Measurements from ENCODE around the gene OGFR. TPM values are rescaled to one million over a fixed set of nuclear protein-coding genes. Genes with fewer than 3 reads are reported as not detected.
A peak's percentile ranks its signal among the peaks of the same experiment; 100 is the strongest.

Gene OGFR
- total RNA-seq, 1 donor from 2014 or later: 29.1 TPM

DNA sequence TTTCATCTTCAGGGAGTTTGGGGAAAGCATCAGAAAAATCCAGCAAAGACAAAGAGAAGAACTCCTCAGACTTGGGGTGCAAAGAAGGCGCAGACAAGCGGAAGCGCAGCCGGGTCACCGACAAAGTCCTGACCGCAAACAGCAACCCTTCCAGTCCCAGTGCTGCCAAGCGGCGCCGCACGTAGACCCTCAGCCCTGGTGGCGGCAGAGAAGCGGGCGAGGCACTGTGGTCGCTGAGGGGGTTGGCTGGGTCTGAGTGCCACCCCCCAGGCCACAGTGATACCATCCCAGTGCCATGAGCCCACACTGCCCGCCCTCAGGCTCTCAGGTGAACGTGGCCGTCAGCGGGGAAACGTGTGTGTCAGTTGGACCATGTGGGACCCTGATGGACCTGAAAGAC lies 5.2 kb upstream of the OGFR start:
- no peak for DNase-seq (ENCODE audit: low read depth)

DNA sequence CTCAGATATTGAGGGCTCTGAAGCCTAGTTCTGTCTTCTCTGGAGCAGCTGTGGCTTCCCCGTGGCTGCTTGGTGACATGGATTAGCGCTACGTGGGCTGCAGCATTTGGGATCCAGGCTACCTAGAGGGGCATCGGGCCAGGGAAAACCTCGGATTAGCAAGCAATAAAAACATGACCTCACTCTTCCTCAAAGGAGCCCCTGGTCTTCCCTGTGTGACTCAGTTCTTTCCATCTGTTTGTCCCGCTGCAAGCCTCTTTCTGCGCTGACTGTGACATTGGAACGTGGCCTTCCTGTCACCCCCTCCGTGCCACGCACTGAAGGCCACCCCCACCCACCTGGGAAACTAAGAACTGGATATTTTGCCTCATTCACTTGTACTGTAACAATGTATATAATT lies 4.8 kb upstream of the OGFR start:
- no peak for DNase-seq (ENCODE audit: low read depth)

DNA sequence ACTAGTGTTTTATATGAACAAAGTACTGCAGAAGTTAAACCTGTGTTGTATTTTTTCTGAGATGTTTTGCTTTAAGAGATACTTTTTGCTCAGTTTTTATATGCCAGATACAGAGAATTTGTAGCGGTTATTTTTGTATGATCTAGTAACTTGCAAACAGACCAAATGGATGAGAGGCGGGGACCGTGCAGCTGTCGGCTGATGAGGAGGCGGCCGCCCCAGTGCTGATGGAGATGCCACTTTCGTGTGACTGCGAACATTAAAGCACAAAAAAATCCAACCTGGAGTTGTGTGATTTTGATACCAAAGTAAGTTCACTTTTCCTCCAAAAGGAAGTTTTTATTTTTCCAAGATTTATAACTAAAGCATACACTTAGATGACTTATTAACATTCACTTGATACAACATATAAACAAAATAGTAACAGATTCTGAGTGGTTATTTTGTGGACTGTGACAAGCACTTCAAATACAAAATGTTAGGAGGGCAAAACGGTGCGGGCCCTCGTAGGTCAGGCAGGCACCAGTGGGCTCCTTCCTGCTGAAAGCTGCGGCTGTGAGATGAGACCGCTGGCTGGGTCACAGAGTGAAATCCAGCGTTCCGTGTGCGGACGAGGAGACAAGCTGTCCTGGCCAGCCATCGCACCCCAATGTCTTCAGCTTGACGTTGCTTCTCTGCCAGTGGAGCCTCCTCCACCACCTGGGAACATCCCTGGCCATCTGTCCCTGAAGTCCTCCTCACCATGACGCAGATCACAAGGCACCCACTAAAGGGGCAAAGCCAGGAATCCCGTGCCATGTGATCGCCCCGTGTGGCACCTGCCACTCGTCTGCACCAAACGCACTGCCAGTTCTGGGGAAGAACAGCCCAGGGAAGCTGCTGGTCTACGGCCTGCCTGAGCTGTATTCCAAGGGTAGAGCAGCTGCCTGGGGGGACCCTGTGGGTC lies 4.0 kb upstream of the OGFR start:
- DNase-seq (ENCODE audit: low read depth): no peak

DNA sequence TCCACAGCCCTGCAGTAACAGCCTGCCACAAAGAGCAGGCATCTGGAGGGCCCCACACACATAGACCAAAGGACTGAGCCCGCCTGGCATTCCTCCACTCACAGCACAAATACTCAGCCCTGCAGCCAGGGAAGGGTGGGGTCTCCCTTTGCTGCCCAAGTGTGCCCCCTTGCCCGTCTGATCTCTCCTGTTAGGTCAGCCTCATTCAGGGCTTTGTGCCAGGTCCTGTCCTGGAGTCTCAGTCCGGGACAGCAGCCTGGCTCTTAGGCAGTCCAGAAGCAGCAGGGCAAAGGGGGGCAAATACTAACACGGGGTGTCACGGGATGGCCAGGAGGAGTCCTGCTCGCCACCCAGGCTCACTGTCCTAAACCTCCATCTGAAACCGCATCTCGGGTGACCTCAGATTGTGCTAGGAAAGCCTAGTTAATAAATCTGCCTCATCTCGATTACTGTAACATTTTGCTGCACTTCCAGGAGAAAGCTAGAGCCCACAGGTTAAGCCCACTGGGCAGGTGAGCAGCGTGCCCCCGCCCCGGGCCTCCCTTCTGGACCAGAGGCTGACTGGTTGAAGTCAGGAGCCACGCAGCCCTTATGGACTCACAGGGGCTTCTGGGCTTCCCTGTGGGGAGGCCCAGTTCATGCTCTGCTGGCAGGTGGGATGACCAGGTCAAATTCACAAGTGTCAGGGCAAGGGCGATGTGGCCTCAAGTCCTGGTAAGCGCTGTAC lies 3.2 kb upstream of the OGFR start:
- no peak for DNase-seq (ENCODE audit: low read depth)

DNA sequence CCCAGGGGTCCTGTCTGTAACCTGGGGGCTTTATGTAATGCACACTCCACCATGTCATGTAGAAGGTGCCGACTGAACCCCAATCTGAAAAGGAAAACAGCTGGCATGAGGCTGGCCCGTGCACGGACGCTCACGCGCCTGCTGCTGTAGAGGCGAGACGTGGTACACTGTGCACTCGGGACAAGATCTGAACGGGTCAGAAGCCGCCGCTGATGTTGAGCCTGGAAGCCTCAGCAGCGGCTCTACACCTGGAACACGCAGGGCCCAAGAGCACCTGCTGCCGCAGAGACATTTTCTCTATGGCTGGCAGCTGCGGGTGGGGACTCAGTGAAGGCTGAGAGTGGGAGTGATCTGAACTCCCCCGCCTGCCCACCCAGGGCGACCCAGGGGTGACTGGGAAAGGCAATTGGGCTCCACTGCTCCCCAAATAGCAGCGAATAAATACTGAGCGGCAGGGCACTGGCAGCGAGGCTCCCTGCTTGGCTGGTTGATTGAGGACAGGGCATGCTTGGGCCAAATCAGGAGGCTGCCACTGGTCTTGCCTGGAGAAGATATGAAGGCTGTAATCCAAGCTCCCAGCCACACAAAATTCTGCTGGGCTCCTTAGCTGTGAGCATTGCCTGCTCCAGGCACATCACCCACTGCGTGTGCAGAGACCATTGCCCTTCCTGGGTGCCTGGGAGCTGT lies 2.5 kb upstream of the OGFR start:
- DNase-seq (ENCODE audit: low read depth): no peak

DNA sequence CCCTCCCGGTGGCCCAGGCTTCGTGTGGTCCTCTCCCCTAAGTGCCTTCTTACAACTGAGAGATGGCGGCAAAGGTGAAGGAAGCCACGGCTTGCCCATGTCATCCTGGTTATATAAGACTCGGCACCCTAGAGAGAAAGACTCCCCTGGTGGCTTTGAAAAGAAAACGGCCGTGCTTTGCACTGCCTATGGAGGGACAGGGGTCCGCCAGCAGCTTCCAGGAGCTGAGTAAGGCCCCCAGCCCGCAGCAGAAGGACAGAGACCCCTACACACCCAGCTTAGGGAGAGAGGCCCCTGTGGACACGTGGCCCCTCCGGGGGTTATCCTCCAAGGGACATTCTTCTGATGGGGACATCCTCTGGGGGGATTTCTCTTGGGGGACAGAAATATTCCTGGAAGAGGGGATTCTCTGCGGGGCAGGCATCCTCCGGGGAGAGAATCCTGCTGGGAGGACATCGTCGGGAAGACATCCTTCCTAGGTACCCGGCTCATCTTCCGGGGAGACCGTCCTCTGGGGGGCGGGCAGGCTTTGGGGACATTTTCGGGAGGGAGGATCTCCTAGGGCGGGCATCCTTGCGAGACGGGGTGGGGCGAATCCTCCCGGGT lies 511 bp upstream of the OGFR start:
- DNase-seq (ENCODE audit: low read depth): no peak

GRCh38 chr20:62805155-62805710 lies 598 bp downstream of the OGFR start:
- no peak for DNase-seq (ENCODE audit: low read depth)

DNA sequence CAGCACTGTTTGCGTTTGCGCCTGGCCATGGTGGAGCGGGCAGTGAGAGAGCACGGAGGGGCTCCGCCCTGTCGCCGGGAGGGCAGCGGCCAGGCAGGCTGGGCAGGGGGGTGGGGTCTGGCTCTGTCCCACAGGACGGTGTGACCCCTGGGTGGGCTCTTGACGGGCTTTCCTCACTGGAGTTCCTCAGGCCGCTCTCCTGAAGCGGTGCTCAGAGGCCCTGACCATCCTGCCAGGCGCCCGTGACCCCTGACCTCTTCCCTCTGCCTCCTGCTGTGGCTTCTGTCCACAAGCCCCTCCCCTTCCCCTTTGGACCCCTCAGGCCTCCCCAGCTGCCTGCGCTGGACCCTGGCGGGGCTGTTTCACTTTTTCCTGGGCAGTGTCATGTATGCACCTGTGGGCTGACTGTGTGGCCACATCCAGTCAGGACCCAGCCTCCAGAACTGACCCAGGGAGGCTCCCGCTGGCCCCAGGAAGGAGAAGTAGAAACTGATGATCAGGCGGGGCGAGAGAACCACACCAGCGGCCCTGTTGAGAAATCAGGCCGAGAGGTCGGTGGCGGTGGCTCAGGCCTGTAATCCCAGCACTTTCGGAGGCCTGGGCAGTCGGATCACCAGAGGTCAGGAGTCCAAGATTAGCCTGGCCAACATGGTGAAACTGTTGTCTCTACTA lies 1.2 kb downstream of the OGFR start:
- no peak for DNase-seq (ENCODE audit: low read depth)

DNA sequence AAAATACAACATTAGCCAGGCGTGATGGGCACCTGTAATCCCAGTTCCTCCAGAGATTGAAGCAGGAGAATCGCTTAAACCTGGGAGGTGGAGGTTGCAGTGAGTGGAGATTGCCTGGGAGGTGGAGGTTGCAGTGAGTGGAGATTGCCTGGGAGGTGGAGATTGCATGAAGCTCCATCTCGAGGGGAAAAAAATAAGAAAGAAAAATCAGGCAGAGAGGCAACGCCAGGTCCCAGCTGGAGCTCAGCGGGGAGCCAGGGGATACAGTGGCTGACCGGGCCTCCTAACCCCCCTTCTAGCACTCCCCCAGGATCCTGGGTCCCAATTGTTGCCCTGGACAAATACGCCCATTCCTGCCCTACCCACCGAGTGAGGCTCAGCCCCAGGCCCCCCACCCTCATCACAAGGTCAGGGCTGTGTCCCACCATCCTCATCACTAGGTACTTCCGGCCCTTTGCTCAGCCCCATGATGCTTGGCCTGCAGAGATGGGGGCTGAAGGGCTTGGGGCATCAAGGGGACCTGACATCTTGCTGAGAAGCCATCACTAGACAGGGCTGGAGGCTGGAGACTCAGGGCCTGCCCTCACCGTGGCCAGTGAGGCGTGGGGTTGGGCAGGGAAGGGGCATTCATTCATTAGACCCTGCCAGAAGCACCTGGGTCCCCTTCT lies 1.9 kb downstream of the OGFR start:
- DNase-seq (ENCODE audit: low read depth): no peak

DNA sequence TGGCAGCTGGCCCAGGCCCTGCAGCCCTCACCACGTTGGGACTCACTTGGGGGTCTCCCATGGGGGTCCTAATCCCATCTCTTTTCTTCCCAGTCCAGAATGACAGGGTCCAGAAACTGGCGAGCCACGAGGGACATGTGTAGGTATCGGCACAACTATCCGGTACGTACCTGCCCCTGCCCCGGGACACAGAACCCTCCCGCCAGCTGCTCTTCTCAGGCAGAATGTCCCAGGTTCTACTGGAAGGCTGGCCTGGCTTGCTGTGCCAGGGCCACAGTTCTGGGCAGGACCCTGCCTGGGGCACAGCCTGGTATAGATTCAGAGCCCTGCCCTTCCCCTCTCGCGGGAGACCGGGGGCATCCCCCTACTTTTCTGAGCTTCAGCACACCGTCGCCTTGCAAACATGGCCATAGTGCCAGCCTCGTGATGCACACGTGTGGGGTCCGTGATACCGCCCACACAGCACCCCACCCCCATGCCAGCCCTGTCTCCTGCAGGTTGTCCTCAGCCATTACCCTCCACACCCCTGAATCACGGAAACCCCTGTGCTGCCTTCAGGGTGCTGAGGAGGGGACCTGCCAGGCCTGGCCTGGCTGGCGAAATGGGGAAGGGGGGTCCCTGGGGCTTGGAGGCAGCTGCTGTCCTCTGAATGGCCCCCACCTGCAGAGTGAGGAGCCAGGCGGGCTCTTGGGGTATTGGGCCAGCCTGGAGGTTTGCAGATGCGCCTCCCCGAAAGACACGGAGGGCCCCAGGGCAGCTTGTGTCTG lies 3.0 kb downstream of the OGFR start:
- no peak for DNase-seq (ENCODE audit: low read depth)

DNA sequence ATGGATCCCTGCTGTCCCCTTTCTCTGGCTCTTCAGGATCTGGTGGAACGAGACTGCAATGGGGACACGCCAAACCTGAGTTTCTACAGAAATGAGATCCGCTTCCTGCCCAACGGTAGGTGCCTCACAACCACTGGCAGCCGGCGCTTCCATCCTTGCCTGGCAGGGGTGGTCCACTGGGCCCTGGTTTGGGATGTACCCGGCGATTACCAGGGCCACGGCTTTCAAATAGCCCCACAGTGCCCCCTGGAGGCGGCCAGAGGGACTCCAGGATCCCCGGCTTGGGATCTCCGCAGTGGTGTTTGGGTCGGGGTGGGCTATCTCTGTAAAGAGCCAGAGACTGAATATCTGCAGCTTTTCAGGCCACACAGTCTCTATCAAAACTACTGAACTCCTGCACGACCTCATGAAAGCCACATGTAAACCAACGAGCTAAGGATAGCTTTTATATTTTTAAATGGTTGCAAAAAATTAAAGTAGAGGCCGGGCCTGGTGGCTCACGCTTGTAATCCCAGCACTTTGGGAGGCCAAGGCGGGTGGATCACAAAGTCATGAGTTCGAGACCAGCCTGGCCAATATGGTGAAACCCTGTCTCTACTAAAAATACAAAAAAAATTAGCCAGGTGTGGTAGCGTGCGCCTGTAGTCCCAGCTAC lies 3.7 kb downstream of the OGFR start:
- peak; percentile 65 for DNase-seq (ENCODE audit: low read depth)

- DNase-seq (ENCODE audit: low read depth): no peak
Observed at GRCh38 chr20:62809530-62810428, 5.1 kb downstream of the OGFR start.

- no peak for DNase-seq (ENCODE audit: low read depth)
Observed at GRCh38 chr20:62811320-62811719, 6.7 kb downstream of the OGFR start.

DNA sequence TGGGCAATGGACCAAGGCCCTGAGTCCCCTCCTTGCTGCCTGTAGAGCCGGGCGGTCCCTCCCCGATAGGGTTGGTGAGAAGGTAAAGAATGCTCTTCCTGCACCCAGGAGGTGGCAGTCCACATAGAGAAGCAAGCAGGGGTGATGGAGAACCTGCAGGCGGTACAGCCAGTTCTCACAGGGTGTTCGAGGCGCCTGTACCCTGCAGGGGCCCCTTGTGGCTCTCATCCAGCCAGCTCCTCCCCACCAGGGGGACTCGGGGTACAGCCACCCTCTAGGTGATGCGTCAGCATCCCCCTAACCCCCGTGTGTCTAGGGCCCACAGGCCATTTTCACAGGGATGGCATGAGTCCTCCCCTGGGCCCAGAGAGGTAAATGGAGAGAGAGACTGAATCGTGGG lies 7.1 kb downstream of the OGFR start:
- no peak for DNase-seq (ENCODE audit: low read depth)

DNA sequence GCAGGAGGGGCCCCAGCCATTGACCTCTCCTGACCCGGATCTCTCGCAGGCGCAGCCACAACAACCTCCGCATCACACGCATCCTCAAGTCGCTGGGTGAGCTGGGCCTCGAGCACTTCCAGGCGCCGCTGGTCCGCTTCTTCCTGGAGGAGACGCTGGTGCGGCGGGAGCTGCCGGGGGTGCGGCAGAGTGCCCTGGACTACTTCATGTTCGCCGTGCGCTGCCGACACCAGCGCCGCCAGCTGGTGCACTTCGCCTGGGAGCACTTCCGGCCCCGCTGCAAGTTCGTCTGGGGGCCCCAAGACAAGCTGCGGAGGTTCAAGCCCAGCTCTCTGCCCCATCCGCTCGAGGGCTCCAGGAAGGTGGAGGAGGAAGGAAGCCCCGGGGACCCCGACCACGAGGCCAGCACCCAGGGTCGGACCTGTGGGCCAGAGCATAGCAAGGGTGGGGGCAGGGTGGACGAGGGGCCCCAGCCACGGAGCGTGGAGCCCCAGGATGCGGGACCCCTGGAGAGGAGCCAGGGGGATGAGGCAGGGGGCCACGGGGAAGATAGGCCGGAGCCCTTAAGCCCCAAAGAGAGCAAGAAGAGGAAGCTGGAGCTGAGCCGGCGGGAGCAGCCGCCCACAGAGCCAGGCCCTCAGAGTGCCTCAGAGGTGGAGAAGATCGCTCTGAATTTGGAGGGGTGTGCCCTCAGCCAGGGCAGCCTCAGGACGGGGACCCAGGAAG lies 7.7 kb downstream of the OGFR start:
- no peak for DNase-seq (ENCODE audit: low read depth)

DNA sequence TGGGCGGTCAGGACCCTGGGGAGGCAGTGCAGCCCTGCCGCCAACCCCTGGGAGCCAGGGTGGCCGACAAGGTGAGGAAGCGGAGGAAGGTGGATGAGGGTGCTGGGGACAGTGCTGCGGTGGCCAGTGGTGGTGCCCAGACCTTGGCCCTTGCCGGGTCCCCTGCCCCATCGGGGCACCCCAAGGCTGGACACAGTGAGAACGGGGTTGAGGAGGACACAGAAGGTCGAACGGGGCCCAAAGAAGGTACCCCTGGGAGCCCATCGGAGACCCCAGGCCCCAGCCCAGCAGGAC lies 8.2 kb downstream of the OGFR start:
- DNase-seq (ENCODE audit: low read depth): no peak

- DNase-seq (ENCODE audit: low read depth): no peak
Observed at GRCh38 chr20:62813588-62813987, 9.0 kb downstream of the OGFR start.

Data from myocyte (in vitro differentiated cells).